ENCODE measurements around the gene IGFBP2. TPM values are rescaled to one million over a fixed set of nuclear protein-coding genes. Genes with fewer than 3 reads are reported as not detected.
A peak's percentile ranks its signal among the peaks of the same experiment; 100 is the strongest.

The IGFBP2 gene
- total RNA-seq, 4 donors from 2014 or later: 59.5 to 398 (median 102) TPM

- Histone ChIP-seq H3K27ac (peak overlapping the region; percentile 7 to 36), H3K4me3 (no peak overlapping the region), H3K9me3 (no peaks in the 10 kb centered on the region), H3K4me1 (peaks cover 0 to 7% of the 10 kb centered on the region in 2 donors), H3K36me3 (no peaks in the 10 kb centered on the region), H3K27me3 (no peaks in the 10 kb centered on the region)
- no peak for DNase-seq
- intact Hi-C loops (cut with DNase I; ENCODE audit: low total_unique reads): no loop called here
- TF ChIP-seq POLR2A (IDR thresholded peaks at IDR 0.05) (no peak), CTCF (IDR thresholded peaks at IDR 0.05) (no peak)
Measured at GRCh38 chr2:216648105-216648504, 14.9 kb downstream of the IGFBP2 start.

GRCh38 chr2:216649574-216649973 lies 16.4 kb downstream of the IGFBP2 start:
- Histone ChIP-seq H3K36me3 (no peaks in the 10 kb centered on the region), H3K27ac (no peak overlapping the region), H3K4me1 (no peaks in the 10 kb centered on the region), H3K9me3 (no peaks in the 10 kb centered on the region), H3K4me3 (no peak overlapping the region), H3K27me3 (no peaks in the 10 kb centered on the region)
- TF ChIP-seq CTCF (IDR thresholded peaks at IDR 0.05): no peak
- no peak for TF ChIP-seq POLR2A (IDR thresholded peaks at IDR 0.05)
- intact Hi-C loops (cut with DNase I; ENCODE audit: low total_unique reads): no loop called here
- no peak for DNase-seq

- intact Hi-C loops (cut with DNase I; ENCODE audit: low total_unique reads): no loop called here
- no peaks in the 10 kb centered on the region for H3K27me3 ChIP-seq
- no peaks in the 10 kb centered on the region for H3K4me1 ChIP-seq
- TF ChIP-seq CTCF (IDR thresholded peaks at IDR 0.05): no peak
- no peak for TF ChIP-seq POLR2A (IDR thresholded peaks at IDR 0.05)
- no peaks in the 10 kb centered on the region for H3K36me3 ChIP-seq
- peak overlapping the region in 1 of 2 donors; percentile 0 for H3K27ac ChIP-seq
- no peak overlapping the region for H3K4me3 ChIP-seq
- H3K9me3 ChIP-seq: no peaks in the 10 kb centered on the region
- DNase-seq: no peak
Measured at GRCh38 chr2:216650626-216651257, 17.5 kb downstream of the IGFBP2 start.

- TF ChIP-seq POLR2A (IDR thresholded peaks at IDR 0.05): no peak
- no peak for TF ChIP-seq CTCF (IDR thresholded peaks at IDR 0.05)
- Histone ChIP-seq H3K27me3 (no peaks in the 10 kb centered on the region), H3K27ac (peak overlapping the region in 1 of 2 donors; percentile 0), H3K36me3 (no peaks in the 10 kb centered on the region), H3K4me1 (no peaks in the 10 kb centered on the region), H3K4me3 (no peak overlapping the region), H3K9me3 (no peaks in the 10 kb centered on the region)
- intact Hi-C loops (cut with DNase I; ENCODE audit: low total_unique reads): no loop called here
- no peak for DNase-seq
Measured at GRCh38 chr2:216651351-216651881, 18.2 kb downstream of the IGFBP2 start.

GRCh38 chr2:216652566-216652965 lies 19.3 kb downstream of the IGFBP2 start:
- Histone ChIP-seq H3K27me3 (no peaks in the 10 kb centered on the region), H3K27ac (no peak overlapping the region), H3K36me3 (no peaks in the 10 kb centered on the region), H3K4me1 (no peaks in the 10 kb centered on the region), H3K4me3 (no peak overlapping the region), H3K9me3 (no peaks in the 10 kb centered on the region)
- intact Hi-C loops (cut with DNase I; ENCODE audit: low total_unique reads): no loop called here
- DNase-seq: no peak
- TF ChIP-seq CTCF (IDR thresholded peaks at IDR 0.05) (no peak), POLR2A (IDR thresholded peaks at IDR 0.05) (no peak)

Data from uterus (tissue), 4 donors.